Measurements from ENCODE around the gene NDC1.
"Not testable (repeated sequence)": the region's sequence is repeated elsewhere in the genome, so short reads cannot be mapped to it uniquely, and the experiment has no call there.

The NDC1 gene

GRCh38 chr1:53766194-53766742, 71.8 kb downstream of the NDC1 start:
- FAIRE-seq (no peak), DNase-seq (ENCODE audit: low spot score) (no peak)

GRCh38 chr1:53765657-53766056, 72.4 kb downstream of the NDC1 start:
- no peak for FAIRE-seq
- DNase-seq (ENCODE audit: low spot score): no peak

- FAIRE-seq (no peak), DNase-seq (ENCODE audit: low spot score) (no peak)
These were observed 74.2 kb downstream of the NDC1 start for GRCh38 chr1:53763911-53764310.

GRCh38 chr1:53763461-53763860, 74.6 kb downstream of the NDC1 start:
- DNase-seq (ENCODE audit: low spot score): no peak
- no peak for FAIRE-seq

GRCh38 chr1:53760497-53760896, 77.6 kb downstream of the NDC1 start:
- FAIRE-seq; DNase-seq (ENCODE audit: low spot score): not testable (repeated sequence)

- FAIRE-seq: no peak
- no peak for DNase-seq (ENCODE audit: low spot score)
These were observed 82.2 kb downstream of the NDC1 start for GRCh38 chr1:53755874-53756273.

- FAIRE-seq (peak; percentile 69), DNase-seq (ENCODE audit: low spot score) (peak; percentile 49)
These were observed 83.4 kb downstream of the NDC1 start for GRCh38 chr1:53754484-53755312.

GRCh38 chr1:53752281-53752680, 85.8 kb downstream of the NDC1 start:
- FAIRE-seq: no peak
- no peak for DNase-seq (ENCODE audit: low spot score)

- FAIRE-seq: no peak
- DNase-seq (ENCODE audit: low spot score): no peak
These were observed 90.3 kb downstream of the NDC1 start for GRCh38 chr1:53747841-53748240.

- FAIRE-seq (no peak), DNase-seq (ENCODE audit: low spot score) (peak; percentile 68)
These were observed 97.4 kb downstream of the NDC1 start for GRCh38 chr1:53740621-53741105.

GRCh38 chr1:53739109-53739681, 98.9 kb downstream of the NDC1 start, which contains the start of gene GLIS1:
Gene GLIS1 (minus strand): TSS chr1:53739164. CDS start chr1:53738064, 1,100 bp downstream.
- no peak for FAIRE-seq
- DNase-seq (ENCODE audit: low spot score): peak; percentile 68

GRCh38 chr1:53738205-53739108, 99.6 kb downstream of the NDC1 start:
- DNase-seq (ENCODE audit: low spot score): no peak
- FAIRE-seq: no peak

- no peak for FAIRE-seq
- no peak for DNase-seq (ENCODE audit: low spot score)
These were observed 100.4 kb downstream of the NDC1 start for GRCh38 chr1:53737648-53738204.

GRCh38 chr1:53736290-53736689, 101.8 kb downstream of the NDC1 start:
- peak; percentile 78 for FAIRE-seq
- peak; percentile 61 for DNase-seq (ENCODE audit: low spot score)

- DNase-seq (ENCODE audit: low spot score) (no peak), FAIRE-seq (no peak)
These were observed 102.4 kb downstream of the NDC1 start for GRCh38 chr1:53735681-53736080.

GRCh38 chr1:53735261-53735660, 102.8 kb downstream of the NDC1 start:
- FAIRE-seq (no peak), DNase-seq (ENCODE audit: low spot score) (no peak)

GRCh38 chr1:53734650-53735211, 103.4 kb downstream of the NDC1 start:
- DNase-seq (ENCODE audit: low spot score): peak; percentile 64
- FAIRE-seq: peak; percentile 82

GRCh38 chr1:53733975-53734649, 104.0 kb downstream of the NDC1 start:
- FAIRE-seq (peak; percentile 92), DNase-seq (ENCODE audit: low spot score) (peak; percentile 81)

- FAIRE-seq (no peak), DNase-seq (ENCODE audit: low spot score) (no peak)
These were observed 104.6 kb downstream of the NDC1 start for GRCh38 chr1:53733447-53733931.

- FAIRE-seq (peak; percentile 88), DNase-seq (ENCODE audit: low spot score) (peak; percentile 65)
These were observed 105.2 kb downstream of the NDC1 start for GRCh38 chr1:53732912-53733317.
